Liver (tissue), 9 donors: ENCODE results near the gene KCNJ4. TPM values are rescaled to one million over a fixed set of nuclear protein-coding genes. Genes with fewer than 3 reads are reported as not detected.

Source experiments
- DNase-seq: peaks from one replicate; pipeline ENCODE4 v3.0.0-alpha.2; 2017; ENCODE audit warnings: low spot score
- H3K27ac ChIP-seq, 2 donors: one replicate each; pipeline ENCODE4 v1.7.0; 2013; ENCODE audit warnings: inconsistent platforms in 2 of 2, low read length in 2 of 2, control low read depth in 1 of 2, low read depth in 1 of 2, mild to moderate bottlenecking in 1 of 2
- H3K27me3 ChIP-seq, 4 donors: one replicate each; pipeline versions ENCODE4 v1.6.1 to v1.7.0; 2013; ENCODE audit warnings: low read length in 3 of 4, inconsistent platforms in 1 of 4, mild to moderate bottlenecking in 1 of 4, moderate library complexity in 1 of 4; ENCODE audit not compliant: control insufficient read depth in 4 of 4, insufficient read depth in 4 of 4
- H3K36me3 ChIP-seq, 4 donors: one replicate each; pipeline versions ENCODE4 v1.6.1 to v1.7.0; 2013; ENCODE audit warnings: low read length in 3 of 4, mild to moderate bottlenecking in 3 of 4, low read depth in 1 of 4, moderate library complexity in 1 of 4; ENCODE audit not compliant: control insufficient read depth in 4 of 4, insufficient read depth in 3 of 4
- H3K4me1 ChIP-seq, 4 donors: one replicate each; pipeline versions ENCODE4 v1.6.1 to v1.7.0; 2013; ENCODE audit warnings: low read length in 3 of 4, mild to moderate bottlenecking in 3 of 4, moderate library complexity in 1 of 4; ENCODE audit not compliant: control insufficient read depth in 4 of 4, insufficient read depth in 4 of 4
- H3K4me3 ChIP-seq, 3 donors: one replicate each; pipeline versions ENCODE4 v1.6.1 to v1.7.0; 2013; ENCODE audit warnings: low read length in 3 of 3, control low read depth in 1 of 3, low read depth in 1 of 3, mild to moderate bottlenecking in 1 of 3
- H3K9ac ChIP-seq, 2 donors: one replicate each; pipeline ENCODE4 v1.7.0; 2013; ENCODE audit warnings: low read length in 2 of 2, mild to moderate bottlenecking in 2 of 2, moderate library complexity in 2 of 2, control low read depth in 1 of 2, low read depth in 1 of 2
- H3K9me3 ChIP-seq, 4 donors: one replicate each; pipeline versions ENCODE4 v1.6.1 to v1.7.0; 2013; ENCODE audit warnings: low read length in 3 of 4; ENCODE audit not compliant: control insufficient read depth in 4 of 4
- EGR1 ChIP-seq, 2 donors: IDR thresholded peaks; 2 replicates each; pipeline ENCODE4 v1.6.1; 2016 to 2018; ENCODE audit warnings: antibody characterized with exemption in 2 of 2, low read depth in 2 of 2
- FOXA1 ChIP-seq: IDR thresholded peaks from 2 replicates; pipeline ENCODE4 v1.6.1; 2016; ENCODE audit warnings: antibody characterized with exemption
- FOXA2 ChIP-seq: IDR thresholded peaks from 2 replicates; pipeline ENCODE4 v1.6.1; 2016; ENCODE audit warnings: antibody characterized with exemption
- GABPA ChIP-seq, 2 donors: IDR thresholded peaks in 1 of 2; conservative IDR thresholded peaks in 1 of 2; 2 replicates each; pipeline ENCODE4 v1.6.1; 2016; ENCODE audit warnings: antibody characterized with exemption in 2 of 2, mild to moderate bottlenecking in 1 of 2, moderate library complexity in 1 of 2
- HNF4A ChIP-seq, 2 donors: conservative IDR thresholded peaks; 2 replicates each; pipeline ENCODE4 v1.6.1; 2016; ENCODE audit warnings: antibody characterized with exemption in 2 of 2, mild to moderate bottlenecking in 2 of 2
- HNF4G ChIP-seq: IDR thresholded peaks from 2 replicates; pipeline ENCODE4 v1.6.1; 2016; ENCODE audit warnings: antibody characterized with exemption
- JUND ChIP-seq, 2 donors: IDR thresholded peaks; 2 replicates each; pipeline ENCODE4 v1.6.1; 2016; ENCODE audit warnings: antibody characterized with exemption in 2 of 2
- NR2F2 ChIP-seq: IDR thresholded peaks from 2 replicates; pipeline ENCODE4 v1.6.1; 2016; ENCODE audit warnings: antibody characterized with exemption
- RAD21 ChIP-seq, 2 donors: IDR thresholded peaks; 2 replicates each; pipeline ENCODE4 v1.6.1; 2016; ENCODE audit warnings: antibody characterized with exemption in 2 of 2, mild to moderate bottlenecking in 2 of 2
- RXRA ChIP-seq, 2 donors: IDR thresholded peaks; 2 replicates each; pipeline ENCODE4 v1.6.1; 2017 to 2018; ENCODE audit warnings: antibody characterized with exemption in 2 of 2, mild to moderate bottlenecking in 1 of 2
- SP1 ChIP-seq: IDR thresholded peaks from 2 replicates; pipeline ENCODE4 v1.6.1; 2018; ENCODE audit warnings: antibody characterized with exemption, mild to moderate bottlenecking
- TAF1 ChIP-seq: conservative IDR thresholded peaks from 2 replicates; pipeline ENCODE4 v1.6.1; 2016; ENCODE audit warnings: antibody characterized with exemption, mild to moderate bottlenecking
- WGBS: extraction: QIAGEN DNeasy Blood & Tissue Kit; methylation state at CpG from one replicate; pipeline ENCODE4 v1.1.7; 2013; 5-methylcytosine and 5-hydroxymethylcytosine counted together
- polyA plus RNA-seq, 2 donors: library from polyadenylated mRNA; stranded (reverse) in 1 of 2; unstranded in 1 of 2; fragments of 200-250 nt in 1 of 2; fragments of >200 nt in 1 of 2; fragmentation: Nextera tagmentation in 1 of 2; extraction: Ambion mirVana in 1 of 2; gene quantifications; one replicate each; pipeline versions ENCODE4 v1.2.1 to v1.2.3, GENCODE V29; 2013 to 2015
- total RNA-seq, 2 donors: library from RNA; depleted of rRNA; stranded (reverse); fragments of >200 nt; gene quantifications; one replicate each; pipeline ENCODE4 v1.2.3, GENCODE V29; 2014
- TF ChIP-seq, protein P1 (sequence below): IDR thresholded peaks from 2 replicates; pipeline ENCODE4 v1.6.1; 2016; ENCODE audit warnings: antibody characterized with exemption
- TF ChIP-seq, protein P2 (sequence below): fragments of 150-350 bp; IDR thresholded peaks from 2 replicates; pipeline ENCODE4 v1.5.1; 2017; ENCODE audit warnings: improper control_type of control experiment, low read depth, low read length; ENCODE audit not compliant: missing input control
- TF ChIP-seq, protein P3 (sequence below): IDR thresholded peaks from 2 replicates; pipeline ENCODE4 v1.6.1; 2016; ENCODE audit warnings: antibody characterized with exemption
- TF ChIP-seq, protein P4 (sequence below): IDR thresholded peaks from 2 replicates; pipeline ENCODE4 v1.6.1; 2016; ENCODE audit warnings: antibody characterized with exemption, mild to moderate bottlenecking
- TF ChIP-seq, protein P5 (sequence below): IDR thresholded peaks from 2 replicates; pipeline ENCODE4 v1.6.1; 2016; ENCODE audit warnings: antibody characterized with exemption
- donor health status: healthy.
- donor health status: healthy.
- donor health status: healthy.
- donor health status: healthy.
- donor health status: healthy.

KCNJ4 gene
- total and polyA plus RNA-seq, 4 donors: 0.05 TPM; not detected in 3

DNA sequence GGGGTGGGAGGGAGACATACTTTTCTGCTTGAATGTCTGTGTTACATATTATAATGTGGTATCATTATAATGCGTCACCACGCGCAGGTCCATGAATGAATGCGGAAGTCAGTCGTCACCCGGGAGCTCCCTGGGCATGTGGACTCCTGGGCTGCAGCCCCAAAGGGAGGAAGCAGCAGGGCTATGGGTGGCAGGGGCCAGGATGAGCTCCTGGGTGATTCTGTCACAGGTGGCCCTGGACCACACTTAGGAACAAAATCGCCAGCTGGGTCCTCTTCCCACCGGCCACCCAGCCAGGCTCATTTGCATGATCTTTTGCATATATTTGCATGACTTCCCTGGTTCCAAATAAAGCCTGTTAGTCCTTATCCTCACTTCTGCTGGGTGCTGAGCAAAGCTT is 51.2 kb downstream of the KCNJ4 start:
- Histone ChIP-seq H3K27ac (no peak overlapping the region), H3K36me3 (no peaks in the 10 kb centered on the region), H3K9me3 (no peaks in the 10 kb centered on the region), H3K4me3 (no peak overlapping the region), H3K9ac (no peak overlapping the region), H3K27me3 (no peaks in the 10 kb centered on the region), H3K4me1 (peaks cover 0 to 12% (median 6%) of the 10 kb centered on the region in 4 donors)
- 90% methylated on average over 8 of the region's 8 CpGs for WGBS
- TF ChIP-seq FOXA2 (no peak), HNF4A (conservative IDR thresholded peaks at IDR 0.05) (no peak), HNF4G (no peak), JUND (IDR thresholded peaks at IDR 0.05) (no peak)
- TF ChIP-seq, protein P1, sequence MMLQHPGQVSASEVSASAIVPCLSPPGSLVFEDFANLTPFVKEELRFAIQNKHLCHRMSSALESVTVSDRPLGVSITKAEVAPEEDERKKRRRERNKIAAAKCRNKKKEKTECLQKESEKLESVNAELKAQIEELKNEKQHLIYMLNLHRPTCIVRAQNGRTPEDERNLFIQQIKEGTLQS: no peak
- TF ChIP-seq, protein P2, sequence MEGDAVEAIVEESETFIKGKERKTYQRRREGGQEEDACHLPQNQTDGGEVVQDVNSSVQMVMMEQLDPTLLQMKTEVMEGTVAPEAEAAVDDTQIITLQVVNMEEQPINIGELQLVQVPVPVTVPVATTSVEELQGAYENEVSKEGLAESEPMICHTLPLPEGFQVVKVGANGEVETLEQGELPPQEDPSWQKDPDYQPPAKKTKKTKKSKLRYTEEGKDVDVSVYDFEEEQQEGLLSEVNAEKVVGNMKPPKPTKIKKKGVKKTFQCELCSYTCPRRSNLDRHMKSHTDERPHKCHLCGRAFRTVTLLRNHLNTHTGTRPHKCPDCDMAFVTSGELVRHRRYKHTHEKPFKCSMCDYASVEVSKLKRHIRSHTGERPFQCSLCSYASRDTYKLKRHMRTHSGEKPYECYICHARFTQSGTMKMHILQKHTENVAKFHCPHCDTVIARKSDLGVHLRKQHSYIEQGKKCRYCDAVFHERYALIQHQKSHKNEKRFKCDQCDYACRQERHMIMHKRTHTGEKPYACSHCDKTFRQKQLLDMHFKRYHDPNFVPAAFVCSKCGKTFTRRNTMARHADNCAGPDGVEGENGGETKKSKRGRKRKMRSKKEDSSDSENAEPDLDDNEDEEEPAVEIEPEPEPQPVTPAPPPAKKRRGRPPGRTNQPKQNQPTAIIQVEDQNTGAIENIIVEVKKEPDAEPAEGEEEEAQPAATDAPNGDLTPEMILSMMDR: no peak
- TF ChIP-seq, protein P3, sequence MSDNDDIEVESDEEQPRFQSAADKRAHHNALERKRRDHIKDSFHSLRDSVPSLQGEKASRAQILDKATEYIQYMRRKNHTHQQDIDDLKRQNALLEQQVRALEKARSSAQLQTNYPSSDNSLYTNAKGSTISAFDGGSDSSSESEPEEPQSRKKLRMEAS: no peak
- TF ChIP-seq, protein P4, sequence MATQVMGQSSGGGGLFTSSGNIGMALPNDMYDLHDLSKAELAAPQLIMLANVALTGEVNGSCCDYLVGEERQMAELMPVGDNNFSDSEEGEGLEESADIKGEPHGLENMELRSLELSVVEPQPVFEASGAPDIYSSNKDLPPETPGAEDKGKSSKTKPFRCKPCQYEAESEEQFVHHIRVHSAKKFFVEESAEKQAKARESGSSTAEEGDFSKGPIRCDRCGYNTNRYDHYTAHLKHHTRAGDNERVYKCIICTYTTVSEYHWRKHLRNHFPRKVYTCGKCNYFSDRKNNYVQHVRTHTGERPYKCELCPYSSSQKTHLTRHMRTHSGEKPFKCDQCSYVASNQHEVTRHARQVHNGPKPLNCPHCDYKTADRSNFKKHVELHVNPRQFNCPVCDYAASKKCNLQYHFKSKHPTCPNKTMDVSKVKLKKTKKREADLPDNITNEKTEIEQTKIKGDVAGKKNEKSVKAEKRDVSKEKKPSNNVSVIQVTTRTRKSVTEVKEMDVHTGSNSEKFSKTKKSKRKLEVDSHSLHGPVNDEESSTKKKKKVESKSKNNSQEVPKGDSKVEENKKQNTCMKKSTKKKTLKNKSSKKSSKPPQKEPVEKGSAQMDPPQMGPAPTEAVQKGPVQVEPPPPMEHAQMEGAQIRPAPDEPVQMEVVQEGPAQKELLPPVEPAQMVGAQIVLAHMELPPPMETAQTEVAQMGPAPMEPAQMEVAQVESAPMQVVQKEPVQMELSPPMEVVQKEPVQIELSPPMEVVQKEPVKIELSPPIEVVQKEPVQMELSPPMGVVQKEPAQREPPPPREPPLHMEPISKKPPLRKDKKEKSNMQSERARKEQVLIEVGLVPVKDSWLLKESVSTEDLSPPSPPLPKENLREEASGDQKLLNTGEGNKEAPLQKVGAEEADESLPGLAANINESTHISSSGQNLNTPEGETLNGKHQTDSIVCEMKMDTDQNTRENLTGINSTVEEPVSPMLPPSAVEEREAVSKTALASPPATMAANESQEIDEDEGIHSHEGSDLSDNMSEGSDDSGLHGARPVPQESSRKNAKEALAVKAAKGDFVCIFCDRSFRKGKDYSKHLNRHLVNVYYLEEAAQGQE: no peak
- no peak for DNase-seq

DNA sequence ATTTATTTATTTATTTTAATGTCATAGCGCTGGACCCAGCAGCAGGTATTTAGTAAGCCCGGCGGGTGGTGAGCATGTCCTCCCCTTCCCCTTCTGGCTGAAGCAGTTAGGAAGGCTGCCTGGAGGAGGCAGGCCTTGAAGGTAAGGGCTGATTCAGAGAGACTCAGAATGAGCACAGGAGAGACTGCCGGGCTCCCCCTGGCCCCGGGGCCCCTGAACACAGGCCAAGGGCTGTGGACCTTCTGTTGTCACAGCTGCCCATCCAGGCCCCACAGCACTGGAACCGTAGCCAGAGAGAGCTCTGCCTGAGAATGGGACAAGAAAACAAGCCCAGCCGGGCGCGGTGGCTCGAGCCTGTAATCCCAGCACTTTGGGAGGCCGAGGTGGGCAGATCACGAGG is 52.8 kb downstream of the KCNJ4 start:
- no peaks in the 10 kb centered on the region for H3K36me3 ChIP-seq

More for the DNA sequence above, 52.8 kb downstream of the KCNJ4 start:
- Histone ChIP-seq H3K27ac (no peak overlapping the region), H3K4me3 (no peak overlapping the region), H3K4me1 (peaks cover 0 to 12% (median 6%) of the 10 kb centered on the region in 4 donors), H3K9ac (no peak overlapping the region), H3K27me3 (no peaks in the 10 kb centered on the region), H3K9me3 (no peaks in the 10 kb centered on the region)
- WGBS: 92% methylated on average over 12 of the region's 12 CpGs
- no peak for DNase-seq
- TF ChIP-seq, protein P5, sequence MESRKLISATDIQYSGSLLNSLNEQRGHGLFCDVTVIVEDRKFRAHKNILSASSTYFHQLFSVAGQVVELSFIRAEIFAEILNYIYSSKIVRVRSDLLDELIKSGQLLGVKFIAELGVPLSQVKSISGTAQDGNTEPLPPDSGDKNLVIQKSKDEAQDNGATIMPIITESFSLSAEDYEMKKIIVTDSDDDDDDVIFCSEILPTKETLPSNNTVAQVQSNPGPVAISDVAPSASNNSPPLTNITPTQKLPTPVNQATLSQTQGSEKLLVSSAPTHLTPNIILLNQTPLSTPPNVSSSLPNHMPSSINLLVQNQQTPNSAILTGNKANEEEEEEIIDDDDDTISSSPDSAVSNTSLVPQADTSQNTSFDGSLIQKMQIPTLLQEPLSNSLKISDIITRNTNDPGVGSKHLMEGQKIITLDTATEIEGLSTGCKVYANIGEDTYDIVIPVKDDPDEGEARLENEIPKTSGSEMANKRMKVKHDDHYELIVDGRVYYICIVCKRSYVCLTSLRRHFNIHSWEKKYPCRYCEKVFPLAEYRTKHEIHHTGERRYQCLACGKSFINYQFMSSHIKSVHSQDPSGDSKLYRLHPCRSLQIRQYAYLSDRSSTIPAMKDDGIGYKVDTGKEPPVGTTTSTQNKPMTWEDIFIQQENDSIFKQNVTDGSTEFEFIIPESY: no peak
- TF ChIP-seq RAD21 (IDR thresholded peaks at IDR 0.05): no peak
- no peak for TF ChIP-seq TAF1
- TF ChIP-seq, protein P2: no peak
- TF ChIP-seq EGR1 (IDR thresholded peaks at IDR 0.05; ENCODE audit: low read depth in 2 of 2): no peak
- TF ChIP-seq RXRA (IDR thresholded peaks at IDR 0.05): no peak
- TF ChIP-seq FOXA1: no peak
- TF ChIP-seq GABPA (IDR thresholded peaks at IDR 0.05 in 1 of 2, conservative IDR thresholded peaks at IDR 0.05 in 1 of 2): no peak
- no peak for TF ChIP-seq JUND (IDR thresholded peaks at IDR 0.05)
- TF ChIP-seq NR2F2: no peak
- TF ChIP-seq HNF4G: no peak
- no peak for TF ChIP-seq SP1
